Mesenchymal stem cell (in vitro differentiated cells and primary cell): ENCODE data around the gene LGALSL.

Experiments used
- DNase-seq: peaks from one replicate; pipeline ENCODE4 v3.0.0-alpha.2; 2013
- H2AFZ ChIP-seq: one replicate; pipeline ENCODE4 v1.6.1; 2013; ENCODE audit warnings: low read depth, mild to moderate bottlenecking, control low read depth, inconsistent platforms, low read length, moderate library complexity
- H2AK5ac ChIP-seq: 2 replicates; pipeline ENCODE4 v1.6.1; 2013; ENCODE audit warnings: low read length, moderate library complexity, mild to moderate bottlenecking, inconsistent platforms; ENCODE audit not compliant: severe bottlenecking
- H2BK120ac ChIP-seq: one replicate; pipeline ENCODE4 v1.6.1; 2013; ENCODE audit warnings: low read depth, mild to moderate bottlenecking, inconsistent platforms, low read length, moderate library complexity
- H2BK12ac ChIP-seq, 2 experiments: one replicate each; pipeline ENCODE4 v1.6.1; 2013; ENCODE audit warnings: inconsistent platforms in 2 of 2, low read length in 2 of 2, mild to moderate bottlenecking in 2 of 2, moderate library complexity in 2 of 2, control low read depth in 1 of 2
- H2BK15ac ChIP-seq: one replicate; pipeline ENCODE4 v1.6.1; 2013; ENCODE audit warnings: mild to moderate bottlenecking, low read depth, inconsistent platforms; ENCODE audit not compliant: poor library complexity, severe bottlenecking
- H2BK5ac ChIP-seq: 2 replicates; pipeline ENCODE4 v1.6.1; 2013; ENCODE audit warnings: low read depth, mild to moderate bottlenecking, low read length, control low read depth, inconsistent platforms; ENCODE audit not compliant: poor library complexity, severe bottlenecking
- H3K14ac ChIP-seq, 2 experiments: one replicate each; pipeline ENCODE4 v1.6.1; 2013; ENCODE audit warnings: inconsistent platforms in 2 of 2, low read length in 2 of 2, control low read depth in 1 of 2, mild to moderate bottlenecking in 1 of 2, moderate library complexity in 1 of 2
- H3K18ac ChIP-seq, 2 experiments: one replicate each; pipeline ENCODE4 v1.6.1; 2013; ENCODE audit warnings: inconsistent platforms in 2 of 2, low read length in 2 of 2, control low read depth in 1 of 2, low read depth in 1 of 2, mild to moderate bottlenecking in 1 of 2
- H3K23ac ChIP-seq, 2 experiments: one replicate each; pipeline ENCODE4 v1.6.1; 2013; ENCODE audit warnings: inconsistent platforms in 2 of 2, low read length in 2 of 2, mild to moderate bottlenecking in 2 of 2, moderate library complexity in 2 of 2, control low read depth in 1 of 2
- H3K27ac ChIP-seq: 2 replicates; pipeline ENCODE4 v1.5.1; 2013; ENCODE audit warnings: mild to moderate bottlenecking, moderate library complexity, low read length, control low read depth, inconsistent platforms; ENCODE audit not compliant: poor library complexity, severe bottlenecking
- H3K27me3 ChIP-seq, 2 experiments: 2 replicates each; pipeline versions ENCODE4 v1.6.1 to v1.7.0; 2013; ENCODE audit warnings: low read length in 2 of 2, mild to moderate bottlenecking in 2 of 2, moderate library complexity in 2 of 2, control low read depth in 1 of 2, inconsistent platforms in 1 of 2; ENCODE audit not compliant: control insufficient read depth in 1 of 2, insufficient read depth in 1 of 2
- H3K36me3 ChIP-seq, 2 experiments: 2 replicates each; pipeline versions ENCODE4 v1.6.1 to v1.7.0; 2013; ENCODE audit warnings: low read length in 2 of 2, control low read depth in 1 of 2, inconsistent platforms in 1 of 2, low read depth in 1 of 2, mild to moderate bottlenecking in 1 of 2; ENCODE audit not compliant: insufficient read depth in 2 of 2, control insufficient read depth in 1 of 2
- H3K4ac ChIP-seq, 2 experiments: one replicate each; pipeline ENCODE4 v1.6.1; 2013; ENCODE audit warnings: inconsistent platforms in 2 of 2, low read length in 2 of 2, mild to moderate bottlenecking in 2 of 2, moderate library complexity in 2 of 2, control low read depth in 1 of 2, low read depth in 1 of 2
- H3K4me1 ChIP-seq: 2 replicates; pipeline ENCODE4 v1.6.1; 2013; ENCODE audit warnings: low read depth, low read length, control low read depth; ENCODE audit not compliant: control insufficient read depth, insufficient read depth
- H3K4me2 ChIP-seq: 2 replicates; pipeline ENCODE4 v1.6.1; 2013; ENCODE audit warnings: low read length, mild to moderate bottlenecking, inconsistent platforms; ENCODE audit not compliant: poor library complexity, severe bottlenecking
- H3K4me3 ChIP-seq, 2 experiments: 2 replicates each; pipeline versions ENCODE4 v1.5.1 to v1.7.0; 2013; ENCODE audit warnings: low read length in 2 of 2, mild to moderate bottlenecking in 2 of 2, control low read depth in 1 of 2, low read depth in 1 of 2; ENCODE audit not compliant: insufficient read depth in 1 of 2
- H3K79me1 ChIP-seq: replicated peaks from 2 replicates; pipeline ENCODE4 v1.6.1; 2013; ENCODE audit warnings: mild to moderate bottlenecking, control low read depth, low read length, inconsistent platforms; ENCODE audit not compliant: poor library complexity, severe bottlenecking
- H3K9ac ChIP-seq: 2 replicates; pipeline ENCODE4 v1.7.0; 2013; ENCODE audit warnings: mild to moderate bottlenecking, low read length, moderate library complexity
- H3K9me3 ChIP-seq: 2 replicates; pipeline ENCODE4 v1.7.0; 2013; ENCODE audit warnings: mild to moderate bottlenecking, low read length; ENCODE audit not compliant: control insufficient read depth
- H4K8ac ChIP-seq: one replicate; pipeline ENCODE4 v1.6.1; 2013; ENCODE audit warnings: inconsistent platforms, mild to moderate bottlenecking, low read length, moderate library complexity
- H4K91ac ChIP-seq: one replicate; pipeline ENCODE4 v1.6.1; 2013; ENCODE audit warnings: mild to moderate bottlenecking, low read length, inconsistent platforms
- WGBS: methylation state at CpG from one replicate; pipeline ENCODE4 v1.1.7; 2013; ENCODE audit warnings: mixed read lengths; 5-methylcytosine and 5-hydroxymethylcytosine counted together

LGALSL gene

DNA sequence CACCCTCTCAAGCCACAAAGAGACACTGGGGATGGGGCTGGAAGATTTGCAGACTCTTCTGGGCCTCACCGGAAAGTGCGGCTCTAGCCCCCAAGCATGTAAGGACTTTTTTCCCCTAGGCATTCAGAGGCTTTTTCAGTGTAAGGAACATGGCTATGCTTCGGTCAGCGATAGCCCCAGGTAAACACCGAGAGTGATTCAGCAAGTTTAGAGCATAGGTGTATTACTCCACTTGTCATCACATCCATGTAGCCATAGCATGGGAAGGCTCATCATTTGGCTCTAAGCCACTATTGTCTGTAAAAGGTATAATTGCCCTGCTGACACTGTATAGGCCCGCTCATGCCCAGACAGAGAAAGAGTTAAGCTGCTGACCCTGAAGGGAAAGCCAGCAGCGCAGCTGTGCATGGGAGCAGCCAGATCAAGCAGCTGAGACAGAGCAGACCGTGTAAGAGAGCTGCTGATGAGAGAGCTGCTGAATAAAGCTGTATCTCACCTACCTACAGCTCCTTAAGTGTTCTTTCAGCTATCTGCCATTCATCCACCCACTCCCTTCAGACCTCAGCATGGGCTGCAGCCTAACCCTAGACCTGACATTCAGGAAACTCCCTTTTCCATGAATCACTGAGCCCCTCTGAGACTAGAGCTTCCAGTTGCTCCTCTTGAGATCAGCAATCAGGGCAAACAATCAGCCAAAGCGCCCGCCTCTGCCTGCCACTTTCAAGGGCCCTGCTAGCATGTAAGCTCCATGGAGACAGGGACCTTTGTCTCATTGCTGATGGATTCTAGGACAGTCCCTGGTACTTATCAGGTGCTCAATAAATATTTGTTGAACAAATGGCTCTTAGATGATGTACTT lies 25.5 kb downstream of the LGALSL start:
- no peaks in the 10 kb centered on the region for H3K4me1 ChIP-seq
- H2AFZ ChIP-seq: no peak overlapping the region
- H3K4me2 ChIP-seq: no peak overlapping the region
- peak; percentile 10 for DNase-seq
- H2BK12ac ChIP-seq: no peak overlapping the region
- H3K27ac ChIP-seq: no peak overlapping the region
- no peak overlapping the region for H3K9ac ChIP-seq
- no peak overlapping the region for H3K18ac ChIP-seq
- H3K14ac ChIP-seq: no peak overlapping the region
- H2AK5ac ChIP-seq: no peak overlapping the region
- WGBS: 92% methylated on average over 10 of the region's 10 CpGs
- H2BK120ac ChIP-seq: no peak overlapping the region
- H2BK5ac ChIP-seq: no peak overlapping the region
- no peak overlapping the region for H4K8ac ChIP-seq
- no peak overlapping the region for H4K91ac ChIP-seq
- no peak overlapping the region for H3K4me3 ChIP-seq
- H3K23ac ChIP-seq: no peak overlapping the region
- no peak overlapping the region for H3K4ac ChIP-seq
- H3K36me3 ChIP-seq: no peaks in the 10 kb centered on the region
- no peaks in the 10 kb centered on the region for H3K79me1 ChIP-seq
- no peak overlapping the region for H2BK15ac ChIP-seq
- H3K9me3 ChIP-seq: no peaks in the 10 kb centered on the region
- peaks cover 0 to 7% of the 10 kb centered on the region in 2 experiments for H3K27me3 ChIP-seq

DNA sequence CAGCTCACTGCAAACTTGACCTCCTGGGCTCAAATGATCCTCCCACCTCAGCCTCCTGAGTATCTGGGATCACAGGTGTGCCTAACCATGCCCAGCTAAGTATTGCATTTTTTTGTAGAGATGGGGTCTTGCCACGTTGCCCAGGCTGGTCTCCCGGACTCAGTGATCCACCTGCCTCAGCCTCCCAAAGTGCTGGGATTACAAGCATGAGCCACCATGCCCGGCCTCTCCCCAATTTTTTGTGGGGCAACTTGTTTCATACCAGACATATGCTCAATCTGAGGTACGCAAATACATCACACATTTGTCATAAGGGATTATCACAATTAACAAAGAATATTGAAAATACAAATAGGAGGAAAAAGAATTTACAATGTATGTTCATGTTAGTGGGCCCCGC lies 27.7 kb downstream of the LGALSL start:
- WGBS: 89% methylated on average over 4 of the region's 5 CpGs
- no peak overlapping the region for H2BK15ac ChIP-seq
- H4K91ac ChIP-seq: no peak overlapping the region

DNA sequence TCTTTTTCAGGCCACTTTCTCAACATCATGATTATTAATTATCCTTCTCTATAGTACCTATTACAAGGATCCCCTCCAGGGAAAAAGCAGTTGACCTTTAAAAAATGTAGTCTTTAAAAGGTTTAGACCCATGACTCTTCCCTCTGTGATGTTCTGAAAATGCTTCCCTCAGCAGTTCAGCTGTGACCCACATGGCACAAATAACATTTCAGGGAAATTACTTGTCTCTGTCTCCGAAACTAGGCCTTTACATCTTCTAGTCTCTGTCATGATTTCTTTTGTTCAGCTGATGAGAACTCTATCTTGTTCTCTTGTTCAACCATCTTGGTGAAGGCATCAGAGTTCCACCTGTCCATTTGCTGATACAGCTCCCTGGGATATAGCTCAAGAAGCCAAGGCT lies 28.3 kb downstream of the LGALSL start:
- Histone ChIP-seq H3K4me1 (no peaks in the 10 kb centered on the region), H3K9me3 (no peaks in the 10 kb centered on the region), H3K79me1 (no peaks in the 10 kb centered on the region), H3K4me3 (no peak overlapping the region), H3K4ac (no peak overlapping the region), H2BK15ac (no peak overlapping the region), H3K14ac (no peak overlapping the region), H3K36me3 (no peaks in the 10 kb centered on the region), H4K8ac (no peak overlapping the region), H3K23ac (no peak overlapping the region), H4K91ac (no peak overlapping the region), H2AFZ (no peak overlapping the region), H2AK5ac (no peak overlapping the region), H3K18ac (no peak overlapping the region), H3K27me3 (peaks cover 11 to 18% of the 10 kb centered on the region in 2 experiments), H3K4me2 (no peak overlapping the region), H3K9ac (no peak overlapping the region), H3K27ac (no peak overlapping the region), H2BK120ac (no peak overlapping the region), H2BK5ac (no peak overlapping the region), H2BK12ac (no peak overlapping the region)
- WGBS: 83% methylated on average over 1 of the region's 1 CpG
- DNase-seq: no peak

More for the DNA sequence above, 27.7 kb downstream of the LGALSL start:
- H3K4me3 ChIP-seq: no peak overlapping the region
- peaks cover 8 to 15% of the 10 kb centered on the region in 2 experiments for H3K27me3 ChIP-seq
- no peaks in the 10 kb centered on the region for H3K36me3 ChIP-seq
- H4K8ac ChIP-seq: no peak overlapping the region
- no peak overlapping the region for H3K14ac ChIP-seq
- H3K9ac ChIP-seq: no peak overlapping the region
- no peaks in the 10 kb centered on the region for H3K4me1 ChIP-seq
- H3K79me1 ChIP-seq: no peaks in the 10 kb centered on the region
- H3K18ac ChIP-seq: no peak overlapping the region
- no peak overlapping the region for H2BK12ac ChIP-seq
- H3K23ac ChIP-seq: no peak overlapping the region
- no peak overlapping the region for H3K4me2 ChIP-seq
- no peak overlapping the region for H3K27ac ChIP-seq
- H2AFZ ChIP-seq: no peak overlapping the region
- no peak overlapping the region for H3K4ac ChIP-seq
- no peak for DNase-seq
- no peaks in the 10 kb centered on the region for H3K9me3 ChIP-seq
- no peak overlapping the region for H2AK5ac ChIP-seq
- no peak overlapping the region for H2BK120ac ChIP-seq
- no peak overlapping the region for H2BK5ac ChIP-seq

DNA sequence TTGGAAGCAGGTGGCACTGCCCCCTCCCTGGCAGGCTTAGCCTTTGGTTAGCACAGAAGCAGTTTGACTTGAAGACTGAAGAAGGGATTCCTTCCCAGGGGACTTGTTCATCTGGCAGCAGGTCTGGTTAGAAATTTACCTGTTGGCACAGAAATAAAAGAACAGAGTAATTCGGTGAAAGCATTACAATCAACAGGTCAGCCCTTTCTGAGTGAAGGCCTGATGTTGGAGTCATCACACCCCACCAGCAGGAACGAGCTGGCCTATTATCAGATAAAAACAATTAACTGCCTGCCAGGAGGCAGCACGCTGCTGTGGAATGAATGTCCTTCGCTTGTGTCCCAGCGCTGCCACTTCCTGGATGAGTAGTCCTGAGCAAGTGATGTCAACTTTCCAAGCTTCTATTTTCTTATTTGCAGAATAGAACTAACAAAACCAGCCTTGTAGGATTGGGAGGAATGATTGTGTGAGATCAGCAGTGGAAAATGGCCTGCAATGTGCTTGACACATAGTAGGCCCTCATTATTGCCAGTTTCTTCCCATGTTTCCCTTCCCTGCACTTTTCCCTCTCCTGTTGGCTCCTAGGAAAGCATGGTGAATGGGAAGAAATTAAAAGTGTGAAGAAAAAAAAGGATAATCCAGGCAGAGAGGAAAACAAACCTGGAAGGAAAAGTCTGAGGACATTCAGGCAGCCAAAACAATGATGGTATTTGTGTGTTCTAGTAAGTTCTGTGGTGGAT lies 29.0 kb downstream of the LGALSL start:
- DNase-seq: peak; percentile 54
- Histone ChIP-seq H2AK5ac (no peak overlapping the region), H3K4me3 (no peak overlapping the region), H3K14ac (no peak overlapping the region), H2AFZ (no peak overlapping the region), H3K4me1 (no peaks in the 10 kb centered on the region), H3K23ac (no peak overlapping the region), H3K9ac (no peak overlapping the region), H2BK120ac (no peak overlapping the region), H3K27ac (no peak overlapping the region), H2BK5ac (no peak overlapping the region), H2BK15ac (no peak overlapping the region), H3K27me3 (peaks cover 11 to 18% of the 10 kb centered on the region in 2 experiments), H3K9me3 (no peaks in the 10 kb centered on the region), H3K18ac (no peak overlapping the region), H3K79me1 (no peaks in the 10 kb centered on the region), H4K8ac (peak overlapping the region; percentile 36), H4K91ac (no peak overlapping the region), H3K4me2 (no peak overlapping the region), H3K36me3 (no peaks in the 10 kb centered on the region), H3K4ac (no peak overlapping the region), H2BK12ac (no peak overlapping the region)
- WGBS: 25% methylated on average over 3 of the region's 5 CpGs
